Transverse colon (tissue), 4 donors: ENCODE data around the gene AOPEP. TPM values are rescaled to one million over a fixed set of nuclear protein-coding genes. Genes with fewer than 3 reads are reported as not detected.

Experiments used
- DNase-seq: peaks from one replicate; pipeline ENCODE4 v3.0.0-alpha.2; 2019
- H3K27ac ChIP-seq, 4 donors: fragments of 200-600 bp; sonication (generic); 2 replicates each; pipeline ENCODE4 v1.5.1; 2016 to 2018; ENCODE audit warnings: inconsistent platforms in 4 of 4
- H3K27me3 ChIP-seq: fragments of 200-600 bp; sonication (generic); 2 replicates; pipeline ENCODE4 v1.5.1; 2017; ENCODE audit warnings: inconsistent platforms
- H3K36me3 ChIP-seq, 4 donors: fragments of 200-600 bp; sonication (generic); 2 replicates each; pipeline ENCODE4 v1.5.1; 2017 to 2019; ENCODE audit warnings: inconsistent platforms in 4 of 4
- H3K4me1 ChIP-seq, 4 donors: fragments of 200-600 bp; sonication (generic); 2 replicates each; pipeline ENCODE4 v1.5.1; 2017 to 2020; ENCODE audit warnings: inconsistent platforms in 4 of 4
- H3K4me3 ChIP-seq, 4 donors: fragments of 200-600 bp; sonication (generic); 1 replicate in 1 of 4; 2 replicates in 3 of 4; pipeline versions ENCODE4 v1.5.1 to v1.6.1; 2017 to 2019; ENCODE audit warnings: inconsistent platforms in 4 of 4
- H3K9me3 ChIP-seq, 2 donors: fragments of 200-600 bp; sonication (generic); 2 replicates each; pipeline ENCODE4 v1.5.1; 2017 to 2019; ENCODE audit warnings: inconsistent platforms in 2 of 2
- EP300 ChIP-seq: sonication (generic); formaldehyde crosslinking; IDR thresholded peaks from one replicate; pipeline ENCODE4 v1.6.1; 2017; ENCODE audit warnings: antibody characterized with exemption, low read depth
- POLR2A ChIP-seq: fragments of 450-650 bp; IDR thresholded peaks from one replicate; pipeline ENCODE4 v1.6.1; 2016; ENCODE audit warnings: antibody characterized with exemption, mild to moderate bottlenecking, moderate library complexity
- POLR2AphosphoS5 ChIP-seq, 3 donors: sonication (generic); formaldehyde crosslinking; IDR thresholded peaks; one replicate each; pipeline ENCODE4 v1.6.1; 2016; ENCODE audit warnings: antibody characterized with exemption in 3 of 3
- WGBS, 2 donors: methylation state at CpG; one replicate each; pipeline ENCODE4 v1.1.5; 2018; ENCODE audit warnings: low coverage in 1 of 2; 5-methylcytosine and 5-hydroxymethylcytosine counted together
- in situ Hi-C, 4 donors: fragments of 200-750 bp; cut with MboI; loops; one replicate each; pipeline versions ENCODE4 v1.15.0 to v1.15.1; 2017; ENCODE audit warnings: low sequenced_read_pairs in 3 of 4, low pct_ligation_motif_present in 1 of 4, low pct_unique_long_range_greater_than_20kb in 1 of 4
- intact Hi-C: fragments of 100-400 bp; cut with DNase I; formaldehyde crosslinking; loops from one replicate; pipeline ENCODE4 v1.15.1; 2023; ENCODE audit warnings: low total_unique reads
- total RNA-seq, 4 donors: library from RNA; depleted of rRNA; stranded (reverse); fragments of >200 nt; gene quantifications; one replicate each; pipeline ENCODE4 v1.1.0, GENCODE V29; 2016
- TF ChIP-seq, protein P1 (sequence below), 5 experiments: fragments of 200-600 bp in 3 of 5; fragments of 450-650 bp in 2 of 5; sonication (generic) in 3 of 5; IDR thresholded peaks; 1 replicate in 2 of 5; 2 replicates in 3 of 5; pipeline ENCODE4 v1.5.1; 2016 to 2017; ENCODE audit warnings: antibody characterized with exemption in 5 of 5, inconsistent platforms in 3 of 5, mild to moderate bottlenecking in 2 of 5, moderate library complexity in 1 of 5

AOPEP gene
- total RNA-seq, 4 donors from 2014 or later: 53.0 to 129 (median 92.7) TPM

DNA sequence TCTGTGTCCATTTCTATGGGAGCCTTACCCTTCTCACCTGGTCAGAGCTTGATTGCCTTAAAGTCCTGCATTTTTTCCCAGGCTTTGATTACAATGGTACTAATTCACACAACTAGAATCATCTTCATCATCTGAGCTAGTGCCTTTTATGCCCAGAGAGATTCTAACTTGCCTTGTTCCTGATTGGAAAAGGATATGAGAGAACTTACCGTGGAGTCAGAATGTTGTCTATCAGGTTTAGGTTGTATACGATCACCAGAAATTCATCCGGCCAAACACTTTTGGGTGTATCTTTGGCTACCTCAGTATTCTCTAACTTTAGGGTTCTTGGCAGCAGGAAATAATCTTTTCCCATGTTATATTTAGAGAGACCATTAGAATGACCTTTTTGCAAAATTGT, 71.7 kb downstream of the AOPEP start:
- no peaks in the 10 kb centered on the region for H3K9me3 ChIP-seq
- in situ Hi-C loops (loop anchor here in 1 of 4 donors (25.0 kb wide), 1 partner anchor 314 kb away; no protein-coding TSS in a partner anchor), intact Hi-C loops (no loop called here)
- 63 to 76% methylated on average over 3 of the region's 3 CpGs for WGBS, 2 donors
- H3K36me3 ChIP-seq: no peaks in the 10 kb centered on the region
- H3K4me3 ChIP-seq: no peak overlapping the region
- H3K27me3 ChIP-seq: no peaks in the 10 kb centered on the region
- H3K4me1 ChIP-seq: peaks cover 0 to 21% (median 9%) of the 10 kb centered on the region in 4 donors
- TF ChIP-seq POLR2A (no peak), POLR2AphosphoS5 (IDR thresholded peaks at IDR 0.05) (no peak), EP300 (no peak)
- TF ChIP-seq, protein P1, sequence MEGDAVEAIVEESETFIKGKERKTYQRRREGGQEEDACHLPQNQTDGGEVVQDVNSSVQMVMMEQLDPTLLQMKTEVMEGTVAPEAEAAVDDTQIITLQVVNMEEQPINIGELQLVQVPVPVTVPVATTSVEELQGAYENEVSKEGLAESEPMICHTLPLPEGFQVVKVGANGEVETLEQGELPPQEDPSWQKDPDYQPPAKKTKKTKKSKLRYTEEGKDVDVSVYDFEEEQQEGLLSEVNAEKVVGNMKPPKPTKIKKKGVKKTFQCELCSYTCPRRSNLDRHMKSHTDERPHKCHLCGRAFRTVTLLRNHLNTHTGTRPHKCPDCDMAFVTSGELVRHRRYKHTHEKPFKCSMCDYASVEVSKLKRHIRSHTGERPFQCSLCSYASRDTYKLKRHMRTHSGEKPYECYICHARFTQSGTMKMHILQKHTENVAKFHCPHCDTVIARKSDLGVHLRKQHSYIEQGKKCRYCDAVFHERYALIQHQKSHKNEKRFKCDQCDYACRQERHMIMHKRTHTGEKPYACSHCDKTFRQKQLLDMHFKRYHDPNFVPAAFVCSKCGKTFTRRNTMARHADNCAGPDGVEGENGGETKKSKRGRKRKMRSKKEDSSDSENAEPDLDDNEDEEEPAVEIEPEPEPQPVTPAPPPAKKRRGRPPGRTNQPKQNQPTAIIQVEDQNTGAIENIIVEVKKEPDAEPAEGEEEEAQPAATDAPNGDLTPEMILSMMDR (IDR thresholded peaks at IDR 0.05): no peak
- DNase-seq: no peak
- peak overlapping the region in 1 of 4 donors; percentile 2 for H3K27ac ChIP-seq

DNA sequence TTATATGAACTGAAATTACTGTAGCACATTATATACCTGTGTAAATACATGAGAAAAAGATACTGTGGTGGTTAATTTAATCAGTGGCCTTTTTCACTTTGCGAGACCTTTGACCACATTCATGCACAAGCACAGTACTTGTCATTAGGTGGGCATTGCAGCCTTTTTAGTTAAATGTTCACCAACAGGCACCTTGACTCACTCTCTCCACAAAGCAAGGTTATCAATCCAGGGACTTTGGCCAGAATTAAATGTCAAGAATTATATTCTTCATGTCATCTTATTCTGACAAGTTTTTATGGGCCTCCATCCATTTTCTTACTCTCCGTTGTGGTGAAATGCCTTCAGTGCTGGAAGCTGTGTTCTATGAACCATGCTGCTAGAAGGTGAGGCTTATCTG, 72.2 kb downstream of the AOPEP start:
- TF ChIP-seq, protein P1 (IDR thresholded peaks at IDR 0.05): no peak
- TF ChIP-seq POLR2AphosphoS5 (IDR thresholded peaks at IDR 0.05) (no peak), POLR2A (no peak), EP300 (no peak)
- no peaks in the 10 kb centered on the region for H3K36me3 ChIP-seq
- 62 to 80% methylated on average over 2 of the region's 2 CpGs for WGBS, 2 donors
- intact Hi-C loops (no loop called here), in situ Hi-C loops (loop anchor here in 1 of 4 donors (25.0 kb wide), 1 partner anchor 314 kb away; no protein-coding TSS in a partner anchor)
- no peak for DNase-seq
- H3K27me3 ChIP-seq: no peaks in the 10 kb centered on the region
- H3K27ac ChIP-seq: peak overlapping the region in 2 of 4 donors; percentile 2 to 8
- no peaks in the 10 kb centered on the region for H3K9me3 ChIP-seq
- H3K4me1 ChIP-seq: peaks cover 0 to 21% (median 9%) of the 10 kb centered on the region in 4 donors
- H3K4me3 ChIP-seq: no peak overlapping the region

DNA sequence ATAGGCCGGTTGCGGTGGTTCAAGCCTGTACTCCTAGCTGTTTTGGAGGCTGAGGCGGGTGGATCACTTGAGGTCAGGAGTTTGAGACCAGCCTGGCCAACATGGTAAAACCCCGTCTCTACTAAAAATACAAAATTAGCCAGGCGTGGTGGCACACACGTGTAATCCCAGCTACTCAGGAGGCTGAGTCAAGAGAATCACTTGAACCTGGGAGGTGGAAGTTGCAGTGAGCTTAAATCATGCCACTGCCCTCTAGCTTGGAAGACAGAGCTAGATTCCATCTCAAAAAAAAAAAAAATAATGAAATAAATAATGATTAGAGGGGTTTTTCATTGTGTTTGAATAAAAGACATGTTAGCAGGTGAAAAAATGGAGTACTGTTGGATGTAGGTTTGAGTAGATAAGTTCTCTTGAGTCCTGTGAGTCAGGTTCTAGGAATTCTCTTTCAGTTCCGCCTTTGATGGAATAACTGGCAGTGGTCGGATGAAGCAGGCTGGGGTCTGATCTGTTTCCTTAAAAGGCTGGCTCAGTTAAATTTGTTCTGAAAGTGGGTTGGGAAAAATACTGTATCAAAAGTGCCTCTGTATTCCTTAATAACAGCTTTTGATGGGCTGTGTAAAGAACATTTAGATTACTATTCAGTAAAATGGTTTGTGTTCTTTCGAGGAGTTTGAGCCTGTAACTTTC, 73.2 kb downstream of the AOPEP start:
- no peak overlapping the region for H3K4me3 ChIP-seq
- no peaks in the 10 kb centered on the region for H3K36me3 ChIP-seq
- H3K27ac ChIP-seq: peak overlapping the region; percentile 28 to 49 (median 40)
- TF ChIP-seq POLR2AphosphoS5 (IDR thresholded peaks at IDR 0.05) (no peak), POLR2A (no peak), EP300 (no peak)
- TF ChIP-seq, protein P1 (IDR thresholded peaks at IDR 0.05): no peak
- intact Hi-C loops (no loop called here), in situ Hi-C loops (loop anchor here in 1 of 4 donors (25.0 kb wide), 1 partner anchor 313 kb away; no protein-coding TSS in a partner anchor)
- peaks cover 0 to 22% (median 10%) of the 10 kb centered on the region in 4 donors for H3K4me1 ChIP-seq
- no peaks in the 10 kb centered on the region for H3K9me3 ChIP-seq
- WGBS, 2 donors: 79 to 80% methylated on average over 9 of the region's 9 CpGs
- no peaks in the 10 kb centered on the region for H3K27me3 ChIP-seq
- DNase-seq: no peak

DNA sequence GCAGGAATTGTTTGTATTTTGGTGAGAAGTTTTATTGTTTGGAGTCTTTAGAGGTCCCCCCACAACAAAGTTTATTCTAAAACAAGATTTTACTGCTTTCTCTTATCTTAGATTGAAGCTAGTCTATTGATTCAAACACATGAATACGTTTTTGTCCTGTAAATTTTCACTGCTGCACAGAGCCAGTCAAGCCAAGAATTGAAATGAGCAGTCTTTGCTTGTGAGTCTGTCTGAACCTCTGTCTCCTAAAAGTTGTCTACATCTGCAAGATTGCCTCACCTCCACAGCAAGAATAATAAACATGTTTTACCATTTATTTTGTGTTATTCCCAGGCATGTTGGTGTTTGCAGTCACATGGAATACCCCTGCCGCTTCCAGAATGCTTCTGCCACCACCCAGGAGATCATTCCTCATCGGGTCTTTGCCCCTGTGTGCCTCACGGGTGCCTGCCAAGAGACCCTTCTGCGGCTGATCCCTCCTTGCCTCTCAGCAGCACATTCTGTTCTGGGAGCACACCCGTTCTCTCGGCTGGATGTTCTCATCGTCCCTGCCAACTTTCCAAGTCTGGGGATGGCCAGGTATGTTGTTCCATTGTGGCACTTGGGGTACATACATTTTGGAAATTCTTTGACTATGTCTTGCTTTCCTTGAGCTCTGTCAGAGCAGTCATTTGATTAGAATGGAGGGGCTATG, 74.1 kb downstream of the AOPEP start:
- Histone ChIP-seq H3K27me3 (no peaks in the 10 kb centered on the region), H3K9me3 (no peaks in the 10 kb centered on the region), H3K4me3 (no peak overlapping the region), H3K36me3 (no peaks in the 10 kb centered on the region), H3K4me1 (peaks cover 6 to 28% (median 18%) of the 10 kb centered on the region in 4 donors), H3K27ac (peak overlapping the region; percentile 28 to 49 (median 40))
- TF ChIP-seq, protein P1 (IDR thresholded peaks at IDR 0.05): no peak
- TF ChIP-seq POLR2AphosphoS5 (IDR thresholded peaks at IDR 0.05) (no peak), EP300 (no peak), POLR2A (no peak)
- in situ Hi-C loops (no loop called here), intact Hi-C loops (no loop called here)
- no peak for DNase-seq
- WGBS, 2 donors: 74 to 86% methylated on average over 3 to 8 of the region's 8 CpGs
